ENCODE results near the gene NAA80. TPM values are rescaled to one million over a fixed set of nuclear protein-coding genes. Genes with fewer than 3 reads are reported as not detected.

The NAA80 gene
- total and polyA plus RNA-seq, 2 of the 13 experiments (the other 11 are each of a cell fraction or from before 2014, with no cell fraction given): 3.4 to 8.7 TPM

- TF ChIP-seq ZNF318 (CRISPR knock-in tag; IDR thresholded peaks at IDR 0.05) (0 out of 2 replicates have a peak, but pooled peaks have one; percentile 66), ZNF687 (CRISPR knock-in tag; IDR thresholded peaks at IDR 0.05) (peak; percentile 75), MLX (CRISPR knock-in tag; IDR thresholded peaks at IDR 0.05) (0 out of 2 replicates have a peak, but pooled peaks have one; percentile 19), KDM2A (CRISPR knock-in tag; IDR thresholded peaks at IDR 0.05; ENCODE audit: borderline replicate concordance, low read depth) (peak; percentile 78; the same call in 1 of the 2 replicates), MZF1 (CRISPR knock-in tag; IDR thresholded peaks at IDR 0.05; ENCODE audit: borderline replicate concordance) (no peak), JARID2 (CRISPR knock-in tag; IDR thresholded peaks at IDR 0.05; ENCODE audit: insufficient replicate concordance) (no peak), RXRA (CRISPR knock-in tag; IDR thresholded peaks at IDR 0.05) (peak; percentile 69), GTF3A (CRISPR knock-in tag; conservative IDR thresholded peaks at IDR 0.05) (0 out of 2 replicates have a peak, but pooled peaks have one; percentile 73), ZNF660 (CRISPR knock-in tag; IDR thresholded peaks at IDR 0.05; ENCODE audit: borderline replicate concordance, low read depth) (no peak), FOXM1 (CRISPR knock-in tag; IDR thresholded peaks at IDR 0.05) (no peak), ARID3A (IDR thresholded peaks at IDR 0.05; ENCODE audit: low read depth, low read length) (peak; percentile 65; the same call in 1 of the 2 replicates), RARA (CRISPR knock-in tag; IDR thresholded peaks at IDR 0.05) (0 out of 2 replicates have a peak, but pooled peaks have one; percentile 21)
Measured at GRCh38 chr3:50324351-50325112, 25.3 kb upstream of the NAA80 start (continued).
